ENCODE results near the gene CRYBG3. TPM values are rescaled to one million over a fixed set of nuclear protein-coding genes. Genes with fewer than 3 reads are reported as not detected.

The CRYBG3 gene
- polyA plus RNA-seq, 6 donors from 2014 or later: 0.76 to 2.9 (median 1.5) TPM

DNA sequence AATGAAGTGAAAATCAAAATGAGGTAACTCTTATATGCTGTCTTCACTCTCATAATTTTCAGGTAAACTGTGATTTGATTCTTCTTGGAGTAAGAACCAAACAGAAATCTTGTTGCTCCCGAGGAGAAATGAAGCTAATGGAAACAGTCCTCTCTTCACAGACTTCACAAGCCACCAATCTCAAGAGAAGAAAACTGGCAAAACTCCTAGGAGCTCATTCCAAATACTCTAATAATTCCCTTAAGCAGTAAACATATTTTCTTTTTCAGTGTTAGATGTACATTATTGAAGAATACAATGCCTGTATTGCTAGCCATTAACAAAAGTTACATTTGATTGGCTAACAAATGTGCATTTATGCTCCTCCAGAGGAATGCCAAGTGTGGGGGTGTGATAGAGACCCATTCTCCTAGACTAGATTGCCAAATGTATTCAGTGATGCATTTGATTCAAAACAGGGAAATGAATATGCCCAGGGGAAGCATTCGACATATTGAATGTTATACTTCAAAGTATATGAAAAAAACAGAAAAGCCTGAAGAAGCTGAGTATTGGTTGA lies 162.2 kb downstream of the CRYBG3 start:
- Mint-ChIP-seq H3K4me3 (no peak overlapping the region), H3K27me3 (no peaks in the 10 kb centered on the region), H3K9me3 (peaks cover 0 to 4% (median 0%) of the 10 kb centered on the region in 7 donors), H3K36me3 (no peaks in the 10 kb centered on the region), H3K4me1 (no peaks in the 10 kb centered on the region), H3K27ac (no peak overlapping the region)
- ATAC-seq (ENCODE audit: low read depth in 2 of 2) (no peak), DNase-seq (no peak)

DNA sequence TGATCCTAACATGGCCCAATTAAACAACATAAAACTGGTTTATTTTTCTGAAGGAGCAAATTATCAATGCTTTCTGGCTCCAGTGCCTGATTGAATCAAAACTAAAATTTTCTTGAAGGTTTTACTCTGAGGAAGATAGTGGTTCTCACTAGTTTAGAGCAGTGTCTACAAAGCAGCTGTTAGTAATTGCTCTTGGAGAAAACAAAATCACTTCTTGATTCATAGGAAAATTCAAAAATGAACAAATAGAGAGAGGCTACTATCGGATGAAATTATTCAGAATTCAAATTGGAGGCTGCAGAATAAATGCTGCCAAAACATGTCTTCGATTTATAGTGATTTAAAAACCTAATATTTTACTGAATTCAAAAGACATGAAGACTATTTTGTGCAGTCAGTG lies 165.5 kb downstream of the CRYBG3 start:
- Mint-ChIP-seq H3K36me3 (no peaks in the 10 kb centered on the region), H3K4me1 (no peaks in the 10 kb centered on the region), H3K4me3 (no peak overlapping the region), H3K9me3 (peaks cover 0 to 4% (median 0%) of the 10 kb centered on the region in 7 donors), H3K27ac (no peak overlapping the region), H3K27me3 (no peaks in the 10 kb centered on the region)
- DNase-seq: no peak
- ATAC-seq (ENCODE audit: low read depth in 2 of 2): no peak

DNA sequence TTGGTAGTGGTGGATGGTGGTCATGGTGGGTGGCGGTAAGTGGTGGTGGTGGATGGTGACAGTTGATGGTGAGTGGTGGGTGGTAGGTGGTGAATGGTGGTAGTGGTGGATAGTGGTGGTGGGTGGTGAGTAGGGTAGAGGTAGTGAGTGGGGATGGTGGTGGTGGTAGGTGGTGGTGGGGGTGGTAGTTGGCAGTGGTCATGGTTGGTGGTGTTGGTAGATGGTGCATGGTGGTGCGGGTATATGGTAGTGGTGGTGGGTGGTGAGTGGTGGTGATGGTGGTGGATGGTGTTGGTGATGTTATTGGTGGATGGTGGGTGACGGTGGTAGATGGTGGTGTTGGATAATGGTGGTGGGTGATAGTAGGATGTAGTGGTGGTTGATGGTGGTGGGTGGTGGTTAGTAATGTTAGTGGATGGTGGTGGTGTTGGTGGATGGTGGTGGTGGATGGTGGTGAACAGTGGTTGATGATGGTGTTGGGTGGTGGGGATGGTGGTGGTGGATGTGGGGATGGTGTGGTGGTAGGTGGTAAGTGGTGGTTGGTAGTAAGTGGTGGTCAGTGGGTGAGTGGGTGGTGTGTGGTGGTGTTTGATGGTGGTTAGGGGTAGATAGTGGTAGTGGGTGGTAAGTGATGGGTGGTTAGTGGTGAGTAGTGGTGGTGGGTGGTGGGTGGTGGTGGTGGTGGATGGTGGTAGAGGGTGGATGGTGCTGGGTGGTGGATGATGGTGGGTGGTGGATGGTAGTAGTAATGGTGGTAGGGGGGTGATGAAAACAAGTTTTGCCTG lies 167.2 kb downstream of the CRYBG3 start:
- Mint-ChIP-seq H3K9me3 (peaks cover 0 to 4% (median 0%) of the 10 kb centered on the region in 7 donors), H3K27ac (no peak overlapping the region), H3K27me3 (peaks cover 0 to 7% (median 0%) of the 10 kb centered on the region in 3 donors), H3K36me3 (no peaks in the 10 kb centered on the region), H3K4me3 (no peak overlapping the region), H3K4me1 (no peaks in the 10 kb centered on the region)
- ATAC-seq (ENCODE audit: low read depth in 2 of 2) (no peak), DNase-seq (no peak)

DNA sequence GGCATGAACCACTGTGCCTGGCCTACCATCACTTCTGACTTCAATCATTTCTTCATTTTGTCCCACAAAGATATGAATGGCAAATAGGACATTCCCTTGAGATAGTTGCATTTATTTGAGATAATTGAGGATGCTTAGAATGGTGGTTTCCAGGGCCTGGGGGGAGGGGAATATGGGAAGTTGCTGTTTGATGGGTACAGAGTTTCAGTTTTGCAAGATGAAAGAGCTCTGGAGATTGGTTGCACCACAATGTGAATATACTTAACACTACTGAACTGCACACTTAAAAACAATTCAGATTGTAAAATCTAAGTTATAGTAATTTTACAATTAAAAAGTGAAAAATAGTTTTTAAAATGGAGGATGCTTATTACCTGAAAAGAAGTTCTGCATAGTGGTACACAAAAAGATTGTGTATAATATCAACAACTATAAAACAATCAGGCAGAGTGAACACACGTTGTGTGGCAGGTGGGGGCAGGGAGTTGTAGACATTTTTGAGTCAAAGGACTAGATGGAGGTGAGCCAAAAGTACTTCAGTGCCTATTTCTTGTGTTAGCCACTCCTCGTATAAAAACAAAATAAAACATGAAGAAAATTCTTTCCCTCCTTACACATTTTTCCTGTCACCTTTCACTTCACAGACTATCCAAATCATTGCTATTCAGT lies 168.9 kb downstream of the CRYBG3 start:
- peaks cover 0 to 9% (median 0%) of the 10 kb centered on the region in 3 donors for H3K27me3 Mint-ChIP-seq
- DNase-seq (no peak), ATAC-seq (ENCODE audit: low read depth in 2 of 2) (no peak)
- H3K36me3 Mint-ChIP-seq: no peaks in the 10 kb centered on the region
- peak overlapping the region in 1 of 8 donors; percentile 3 for H3K4me3 Mint-ChIP-seq
- H3K4me1 Mint-ChIP-seq: no peaks in the 10 kb centered on the region
- no peak overlapping the region for H3K27ac Mint-ChIP-seq
- peaks cover 0 to 4% (median 0%) of the 10 kb centered on the region in 7 donors for H3K9me3 Mint-ChIP-seq

DNA sequence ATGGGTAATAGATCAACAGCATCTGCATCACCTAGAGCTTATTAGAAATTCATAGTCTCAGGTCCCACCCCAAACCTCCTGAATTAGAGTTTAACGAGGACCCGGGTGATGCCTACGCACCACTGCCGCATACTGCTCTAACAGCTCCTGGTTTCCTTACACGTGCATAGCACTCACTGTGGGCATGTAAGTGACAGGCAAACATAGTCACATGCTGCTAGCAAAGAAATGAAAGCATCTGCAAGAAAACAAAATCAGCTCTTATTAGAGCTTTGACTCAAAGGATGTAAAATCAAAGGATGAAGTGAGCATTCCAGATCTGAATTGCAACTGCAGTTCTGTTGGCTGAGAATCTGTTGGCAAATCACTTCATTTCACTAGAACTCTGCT lies 169.5 kb downstream of the CRYBG3 start:
- Mint-ChIP-seq H3K4me1 (no peaks in the 10 kb centered on the region), H3K4me3 (no peak overlapping the region)

DNA sequence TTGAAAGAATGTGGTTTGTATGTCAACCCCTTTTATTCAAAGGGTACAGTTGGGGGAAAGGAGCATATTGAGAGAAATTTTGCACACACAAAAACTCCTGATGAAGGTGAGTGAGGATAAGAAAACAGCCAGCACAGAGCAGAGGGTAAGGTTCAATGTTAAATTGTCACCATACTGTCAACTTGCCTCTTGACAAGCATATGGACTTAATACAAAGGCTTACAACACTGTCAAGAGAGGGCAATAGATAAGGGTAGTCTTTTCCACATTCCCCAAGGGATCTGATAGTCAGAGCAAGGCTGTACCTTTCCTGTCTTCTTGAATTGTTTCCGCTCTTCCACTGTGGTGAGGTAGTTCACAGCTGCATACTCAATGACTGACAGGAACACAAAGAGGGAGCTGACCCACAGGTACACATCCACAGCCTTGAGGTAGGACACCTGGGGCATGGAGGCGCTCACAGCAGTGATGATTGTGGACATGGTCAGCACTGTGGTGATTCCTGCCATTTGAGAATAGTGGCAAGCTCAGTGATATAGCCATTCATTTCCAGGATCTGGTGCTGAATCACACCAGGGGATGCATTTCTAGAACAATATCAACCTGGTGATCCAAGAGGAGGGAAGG lies 170.8 kb downstream of the CRYBG3 start:
- no peak overlapping the region for H3K4me3 Mint-ChIP-seq
- no peaks in the 10 kb centered on the region for H3K36me3 Mint-ChIP-seq
- H3K27ac Mint-ChIP-seq: no peak overlapping the region
- DNase-seq (no peak), ATAC-seq (ENCODE audit: low read depth in 2 of 2) (no peak)
- H3K4me1 Mint-ChIP-seq: peaks cover 0 to 2% (median 0%) of the 10 kb centered on the region in 3 donors
- peaks cover 0 to 4% (median 0%) of the 10 kb centered on the region in 7 donors for H3K9me3 Mint-ChIP-seq
- H3K27me3 Mint-ChIP-seq: peaks cover 0 to 9% (median 0%) of the 10 kb centered on the region in 3 donors

More for the DNA sequence above, 169.5 kb downstream of the CRYBG3 start:
- Mint-ChIP-seq H3K36me3 (no peaks in the 10 kb centered on the region), H3K9me3 (peaks cover 0 to 4% (median 0%) of the 10 kb centered on the region in 7 donors), H3K27me3 (peaks cover 0 to 9% (median 0%) of the 10 kb centered on the region in 3 donors), H3K27ac (no peak overlapping the region)
- ATAC-seq (ENCODE audit: low read depth in 2 of 2): no peak
- no peak for DNase-seq

DNA sequence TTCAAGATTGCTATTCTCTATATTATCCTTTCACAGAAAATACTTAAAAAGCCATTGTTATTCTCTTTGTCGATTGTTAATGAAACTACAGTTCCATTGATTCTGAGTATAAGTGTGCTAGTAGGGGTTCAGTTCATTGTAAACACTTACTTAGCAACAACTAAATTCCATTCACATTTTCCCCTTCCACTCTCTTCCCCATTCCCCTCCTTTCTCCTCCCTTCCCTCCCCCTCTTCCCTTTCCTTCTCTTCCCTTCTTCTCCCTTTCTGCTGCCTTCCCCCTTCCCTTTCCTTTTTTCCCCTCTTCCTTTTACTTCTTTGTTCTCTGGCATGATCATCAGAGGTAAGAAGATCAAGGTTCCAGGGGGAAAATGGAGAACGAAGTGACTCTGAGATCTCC lies 171.7 kb downstream of the CRYBG3 start:
- Mint-ChIP-seq H3K27ac (no peak overlapping the region), H3K4me1 (peaks cover 0 to 2% (median 0%) of the 10 kb centered on the region in 3 donors), H3K9me3 (no peaks in the 10 kb centered on the region), H3K4me3 (no peak overlapping the region), H3K27me3 (peaks cover 0 to 9% (median 0%) of the 10 kb centered on the region in 3 donors), H3K36me3 (no peaks in the 10 kb centered on the region)
- ATAC-seq (ENCODE audit: low read depth in 2 of 2) (no peak), DNase-seq (no peak)

DNA sequence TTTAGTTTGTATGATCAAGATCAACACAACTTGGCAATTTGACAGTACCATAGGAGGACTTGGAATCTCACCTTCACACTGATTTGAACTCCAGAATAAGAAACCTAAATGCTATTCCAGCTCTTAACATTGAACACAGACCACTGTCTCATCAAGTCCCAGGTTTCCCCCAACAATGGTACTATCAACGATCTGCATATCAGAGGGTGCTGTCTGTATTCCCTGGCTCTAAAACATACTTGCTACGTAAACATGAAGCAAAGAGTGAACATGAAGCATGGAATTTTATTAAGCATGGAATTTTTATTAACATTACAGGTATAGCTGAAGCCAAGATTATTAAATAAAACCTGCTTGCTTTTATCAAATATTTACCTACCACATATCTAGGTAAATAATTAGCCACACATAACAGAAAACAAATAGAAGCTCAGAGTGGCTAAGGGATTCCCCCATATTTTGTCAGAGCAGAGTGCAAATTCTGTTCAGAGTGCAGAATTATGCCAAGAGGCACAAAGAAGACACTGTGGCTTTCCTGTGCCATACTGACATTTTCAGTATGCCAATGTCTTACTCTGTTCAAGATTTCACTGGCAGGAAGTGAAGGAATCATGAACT lies 172.6 kb downstream of the CRYBG3 start:
- Mint-ChIP-seq H3K9me3 (no peaks in the 10 kb centered on the region), H3K27me3 (peaks cover 0 to 9% (median 0%) of the 10 kb centered on the region in 3 donors), H3K4me3 (no peak overlapping the region), H3K36me3 (no peaks in the 10 kb centered on the region), H3K27ac (no peak overlapping the region), H3K4me1 (peaks cover 0 to 2% (median 0%) of the 10 kb centered on the region in 3 donors)
- DNase-seq: no peak
- no peak for ATAC-seq (ENCODE audit: low read depth in 2 of 2)

Other genes with a start within 250 kb of the CRYBG3 start
- 1 to 10 TPM; 1.1 to 4.3 (median 2.5) TPM for gene ARL6, start 57.3 kb upstream of the CRYBG3 start, polyA plus RNA-seq (ENCODE audit: low read depth in 6 of 6)
- 10 to 100 TPM; 20.4 to 34.6 (median 27.2) TPM for gene RIOX2, start 150.4 kb downstream of the CRYBG3 start, polyA plus RNA-seq (ENCODE audit: low read depth in 6 of 6)
- not detected for gene GABRR3, start 213.3 kb downstream of the CRYBG3 start, polyA plus RNA-seq (ENCODE audit: low read depth in 6 of 6)

Data from naive B cell (primary cell).